GM15510 (cell line): Measurements from ENCODE around the gene RASAL1.

ENCODE experiments used
- POLR2A ChIP-seq: IDR thresholded peaks from 3 replicates; pipeline ENCODE4 v1.6.1; 2011; ENCODE audit warnings: borderline replicate concordance; ENCODE audit not compliant: insufficient read length; ENCODE audit errors: extremely low read depth

RASAL1 gene

GRCh38 chr12:113061061-113061694, 74.4 kb downstream of the RASAL1 start:
- TF ChIP-seq POLR2A, result no peak

GRCh38 chr12:113060336-113060960, 75.1 kb downstream of the RASAL1 start:
- TF ChIP-seq POLR2A, result no peak

GRCh38 chr12:113059071-113059595, 76.4 kb downstream of the RASAL1 start:
- no peak for TF ChIP-seq POLR2A

GRCh38 chr12:113058553-113058952, 77.0 kb downstream of the RASAL1 start:
- TF ChIP-seq POLR2A, result no peak

GRCh38 chr12:113057565-113058485, 77.7 kb downstream of the RASAL1 start:
- TF ChIP-seq POLR2A, result no peak

GRCh38 chr12:113056631-113057488, 78.7 kb downstream of the RASAL1 start, which contains the start of gene DTX1:
Gene DTX1, plus strand, starts transcription at chr12:113056730. Its CDS starts 1,463 bp downstream, at chr12:113058193.
- no peak for TF ChIP-seq POLR2A

- TF ChIP-seq POLR2A, result no peak
Measured at GRCh38 chr12:113056381-113056630, 79.3 kb downstream of the RASAL1 start.

- TF ChIP-seq POLR2A, result no peak
Measured at GRCh38 chr12:113055594-113056380, 79.8 kb downstream of the RASAL1 start.

GRCh38 chr12:113054948-113055486, 80.5 kb downstream of the RASAL1 start:
- no peak for TF ChIP-seq POLR2A

- TF ChIP-seq POLR2A, result no peak
Measured at GRCh38 chr12:113052326-113052725, 83.2 kb downstream of the RASAL1 start.

GRCh38 chr12:113051759-113052158, 83.8 kb downstream of the RASAL1 start:
- no peak for TF ChIP-seq POLR2A

GRCh38 chr12:113050795-113051194, 84.8 kb downstream of the RASAL1 start:
- TF ChIP-seq POLR2A, result no peak

- no peak for TF ChIP-seq POLR2A
Measured at GRCh38 chr12:113049976-113050742, 85.4 kb downstream of the RASAL1 start.
